BJ (cell line): Measurements from ENCODE around the gene TSSK2. TPM values are rescaled to one million over a fixed set of nuclear protein-coding genes. Genes with fewer than 3 reads are reported as not detected.

Experiments used
- CTCF ChIA-PET: fragments of 350-600 bp; formaldehyde crosslinking; extraction: SDS; loops from one replicate; lab custom pipeline; 2021; ENCODE audit warnings: antibody characterized with exemption, inconsistent platforms; lab: Yijun Ruan, JAX
- POLR2A ChIA-PET: fragments of 300-600 bp; sonication (Branson Sonifier 250); formaldehyde crosslinking; extraction: SDS; loops from one replicate; lab custom pipeline; 2021; ENCODE audit warnings: antibody characterized with exemption; lab: Charles Lee
- DNase-seq: peaks from one replicate; pipeline ENCODE4 v3.0.0-alpha.2; 2011; ENCODE audit warnings: low read depth
- H3K27me3 ChIP-seq: 2 replicates; pipeline ENCODE4 v1.6.0; 2011; ENCODE audit warnings: low read length; ENCODE audit not compliant: control insufficient read depth, insufficient read depth
- H3K36me3 ChIP-seq: 2 replicates; pipeline ENCODE4 v1.5.1; 2011; ENCODE audit warnings: low read length; ENCODE audit not compliant: control insufficient read depth, insufficient read depth
- H3K4me3 ChIP-seq: 2 replicates; pipeline ENCODE4 v1.5.1; 2011; ENCODE audit warnings: low read depth, mild to moderate bottlenecking, control low read depth, low read length
- polyA plus RNA-seq: library from polyadenylated mRNA; depleted of rRNA; stranded (reverse); fragments of >200 nt; gene quantifications from 2 replicates; pipeline ENCODE4 v1.2.3, GENCODE V29; 2011
- TF ChIP-seq, protein P1 (sequence below): IDR thresholded peaks from 2 replicates; pipeline ENCODE4 v1.5.1; 2011; ENCODE audit warnings: low read depth, mild to moderate bottlenecking, control low read depth, inconsistent platforms, low read length, moderate library complexity; ENCODE audit not compliant: insufficient read depth

Gene TSSK2
- polyA plus RNA-seq, 1 experiment, result not detected

- Histone ChIP-seq H3K36me3 (peaks cover 5% of the 10 kb centered on the region), H3K27me3 (no peaks in the 10 kb centered on the region), H3K4me3 (no peak overlapping the region)
- no peak for DNase-seq
- CTCF ChIA-PET, result no interaction called here
- TF ChIP-seq, protein P1, sequence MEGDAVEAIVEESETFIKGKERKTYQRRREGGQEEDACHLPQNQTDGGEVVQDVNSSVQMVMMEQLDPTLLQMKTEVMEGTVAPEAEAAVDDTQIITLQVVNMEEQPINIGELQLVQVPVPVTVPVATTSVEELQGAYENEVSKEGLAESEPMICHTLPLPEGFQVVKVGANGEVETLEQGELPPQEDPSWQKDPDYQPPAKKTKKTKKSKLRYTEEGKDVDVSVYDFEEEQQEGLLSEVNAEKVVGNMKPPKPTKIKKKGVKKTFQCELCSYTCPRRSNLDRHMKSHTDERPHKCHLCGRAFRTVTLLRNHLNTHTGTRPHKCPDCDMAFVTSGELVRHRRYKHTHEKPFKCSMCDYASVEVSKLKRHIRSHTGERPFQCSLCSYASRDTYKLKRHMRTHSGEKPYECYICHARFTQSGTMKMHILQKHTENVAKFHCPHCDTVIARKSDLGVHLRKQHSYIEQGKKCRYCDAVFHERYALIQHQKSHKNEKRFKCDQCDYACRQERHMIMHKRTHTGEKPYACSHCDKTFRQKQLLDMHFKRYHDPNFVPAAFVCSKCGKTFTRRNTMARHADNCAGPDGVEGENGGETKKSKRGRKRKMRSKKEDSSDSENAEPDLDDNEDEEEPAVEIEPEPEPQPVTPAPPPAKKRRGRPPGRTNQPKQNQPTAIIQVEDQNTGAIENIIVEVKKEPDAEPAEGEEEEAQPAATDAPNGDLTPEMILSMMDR, result no peak
- POLR2A ChIA-PET, result no interaction called here
These were observed 40.5 kb upstream of the TSSK2 start for GRCh38 chr22:19090586-19091127.

DNA sequence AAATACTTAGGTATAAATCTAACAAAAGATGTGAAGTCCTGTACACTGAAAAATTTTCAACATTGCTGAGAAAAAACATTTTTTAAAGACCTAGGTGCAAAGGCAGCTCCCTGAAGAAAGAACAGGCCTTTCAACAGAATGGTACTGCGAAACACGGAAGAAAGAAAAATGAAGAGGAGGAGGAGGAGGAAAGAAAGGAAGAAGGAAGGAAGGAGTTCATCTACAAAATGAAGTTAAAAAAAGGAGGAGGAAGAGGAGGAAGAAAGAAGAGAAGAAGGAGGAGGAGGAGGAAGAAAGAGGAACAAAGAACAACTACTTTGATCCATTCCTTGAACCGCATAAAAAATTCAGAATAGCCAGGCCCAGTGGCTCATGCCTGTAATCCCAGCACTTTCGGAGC, 38.4 kb upstream of the TSSK2 start:
- TF ChIP-seq, protein P1, result no peak
- Histone ChIP-seq H3K27me3 (no peaks in the 10 kb centered on the region), H3K4me3 (no peak overlapping the region), H3K36me3 (peaks cover 5% of the 10 kb centered on the region)
- DNase-seq, result no peak
- CTCF ChIA-PET, result interaction anchor here (0.9 kb wide), 1 partner anchor 18 kb away, joined by 3 read pairs; no protein-coding TSS in a partner anchor
- POLR2A ChIA-PET, result interaction anchor here (0.6 kb wide), 1 partner anchor 26 kb away, joined by 7 read pairs; no protein-coding TSS in a partner anchor

GRCh38 chr22:19094393-19094997, 36.6 kb upstream of the TSSK2 start:
- CTCF ChIA-PET, result no interaction called here

GRCh38 chr22:19096555-19096954, 34.6 kb upstream of the TSSK2 start:
- H3K36me3 ChIP-seq, result no peaks in the 10 kb centered on the region; the same call in 1 of the 2 replicates
- CTCF ChIA-PET, result no interaction called here
- TF ChIP-seq, protein P1, result no peak
- H3K4me3 ChIP-seq, result no peak overlapping the region
- DNase-seq, result no peak
- no peaks in the 10 kb centered on the region for H3K27me3 ChIP-seq
- POLR2A ChIA-PET, result no interaction called here

More at GRCh38 chr22:19094393-19094997, 36.6 kb upstream of the TSSK2 start:
- DNase-seq, result no peak
- Histone ChIP-seq H3K27me3 (no peaks in the 10 kb centered on the region), H3K36me3 (no peaks in the 10 kb centered on the region; the same call in 1 of the 2 replicates), H3K4me3 (no peak overlapping the region)
- POLR2A ChIA-PET, result no interaction called here
- TF ChIP-seq, protein P1, result no peak

- TF ChIP-seq, protein P1, result no peak
- Histone ChIP-seq H3K4me3 (no peak overlapping the region), H3K36me3 (no peaks in the 10 kb centered on the region; the same call in 1 of the 2 replicates), H3K27me3 (no peaks in the 10 kb centered on the region)
- POLR2A ChIA-PET, result no interaction called here
- CTCF ChIA-PET, result no interaction called here
- DNase-seq, result no peak
These were observed 33.6 kb upstream of the TSSK2 start for GRCh38 chr22:19097518-19097917.
